NT2/D1 (cell line): Measurements from ENCODE around the gene B3GNT3.

Source experiments
- DNase-seq: peaks from one replicate; pipeline ENCODE4 v3.0.0-alpha.2; 2011; ENCODE audit warnings: low read depth, low spot score
- H3K27me3 ChIP-seq: 2 replicates; pipeline ENCODE4 v1.6.0; 2011; ENCODE audit warnings: mild to moderate bottlenecking; ENCODE audit not compliant: insufficient read length, insufficient read depth
- H3K36me3 ChIP-seq: 2 replicates; pipeline ENCODE4 v1.6.1; 2011; ENCODE audit warnings: mild to moderate bottlenecking, low read length, mixed read lengths; ENCODE audit not compliant: insufficient read depth, insufficient read length
- H3K4me1 ChIP-seq: 2 replicates; pipeline ENCODE4 v1.5.1; 2011; ENCODE audit not compliant: insufficient read depth, insufficient read length
- H3K4me3 ChIP-seq: 2 replicates; pipeline ENCODE4 v1.5.1; 2011; ENCODE audit warnings: low read depth; ENCODE audit not compliant: insufficient read length
- H3K9ac ChIP-seq: 2 replicates; pipeline ENCODE4 v1.6.0; 2011; ENCODE audit warnings: low read depth; ENCODE audit not compliant: insufficient read length
- H3K9me3 ChIP-seq: 2 replicates; pipeline ENCODE4 v1.5.1; 2011; ENCODE audit warnings: mild to moderate bottlenecking, low read length; ENCODE audit not compliant: insufficient read depth
- SUZ12 ChIP-seq: IDR thresholded peaks from 2 replicates; pipeline ENCODE4 v1.6.1; 2011; ENCODE audit not compliant: insufficient read length, insufficient read depth; ENCODE audit errors: extremely low read depth
- YY1 ChIP-seq: IDR thresholded peaks from 2 replicates; pipeline ENCODE4 v1.6.1; 2011; ENCODE audit not compliant: insufficient read length, insufficient read depth
- ZNF274 ChIP-seq: IDR thresholded peaks from 2 replicates; pipeline ENCODE4 v1.6.1; 2011; ENCODE audit warnings: mild to moderate bottlenecking, low read depth, low read length

Gene B3GNT3

GRCh38 chr19:17860331-17860992, 65.5 kb downstream of the B3GNT3 start:
- peak overlapping the region; percentile 100 for H3K4me3 ChIP-seq
- DNase-seq: no peak
- no peaks in the 10 kb centered on the region for H3K27me3 ChIP-seq
- peak overlapping the region; percentile 100 for H3K9ac ChIP-seq
- TF ChIP-seq ZNF274 (no peak), SUZ12 (no peak), YY1 (no peak)
- peaks cover 49% of the 10 kb centered on the region for H3K36me3 ChIP-seq
- no peaks in the 10 kb centered on the region for H3K9me3 ChIP-seq
- peaks cover 19% of the 10 kb centered on the region for H3K4me1 ChIP-seq

DNA sequence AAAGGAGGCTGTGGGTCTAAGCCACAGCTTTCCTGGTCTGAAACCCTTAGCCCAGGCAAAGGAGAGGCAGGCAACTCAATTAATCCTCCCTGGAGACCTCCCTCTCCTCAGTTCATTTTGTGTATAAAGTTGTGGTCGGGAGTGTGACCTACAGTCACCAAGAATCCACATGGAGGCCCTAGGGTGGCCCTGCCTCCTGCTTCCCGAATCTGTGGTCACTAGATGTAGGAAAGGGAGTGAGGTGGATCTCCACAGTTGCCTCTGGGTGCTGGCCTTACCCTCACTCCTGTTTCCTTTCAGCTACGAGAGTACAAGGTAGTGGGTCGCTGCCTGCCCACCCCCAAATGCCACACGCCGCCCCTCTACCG, 66.0 kb downstream of the B3GNT3 start:
- peaks cover 51% of the 10 kb centered on the region for H3K36me3 ChIP-seq
- H3K27me3 ChIP-seq: no peaks in the 10 kb centered on the region
- H3K4me1 ChIP-seq: peaks cover 19% of the 10 kb centered on the region
- no peak for DNase-seq
- H3K9ac ChIP-seq: peak overlapping the region; percentile 100
- no peaks in the 10 kb centered on the region for H3K9me3 ChIP-seq
- TF ChIP-seq YY1 (no peak), SUZ12 (no peak), ZNF274 (no peak)
- peak overlapping the region; percentile 100 for H3K4me3 ChIP-seq

DNA sequence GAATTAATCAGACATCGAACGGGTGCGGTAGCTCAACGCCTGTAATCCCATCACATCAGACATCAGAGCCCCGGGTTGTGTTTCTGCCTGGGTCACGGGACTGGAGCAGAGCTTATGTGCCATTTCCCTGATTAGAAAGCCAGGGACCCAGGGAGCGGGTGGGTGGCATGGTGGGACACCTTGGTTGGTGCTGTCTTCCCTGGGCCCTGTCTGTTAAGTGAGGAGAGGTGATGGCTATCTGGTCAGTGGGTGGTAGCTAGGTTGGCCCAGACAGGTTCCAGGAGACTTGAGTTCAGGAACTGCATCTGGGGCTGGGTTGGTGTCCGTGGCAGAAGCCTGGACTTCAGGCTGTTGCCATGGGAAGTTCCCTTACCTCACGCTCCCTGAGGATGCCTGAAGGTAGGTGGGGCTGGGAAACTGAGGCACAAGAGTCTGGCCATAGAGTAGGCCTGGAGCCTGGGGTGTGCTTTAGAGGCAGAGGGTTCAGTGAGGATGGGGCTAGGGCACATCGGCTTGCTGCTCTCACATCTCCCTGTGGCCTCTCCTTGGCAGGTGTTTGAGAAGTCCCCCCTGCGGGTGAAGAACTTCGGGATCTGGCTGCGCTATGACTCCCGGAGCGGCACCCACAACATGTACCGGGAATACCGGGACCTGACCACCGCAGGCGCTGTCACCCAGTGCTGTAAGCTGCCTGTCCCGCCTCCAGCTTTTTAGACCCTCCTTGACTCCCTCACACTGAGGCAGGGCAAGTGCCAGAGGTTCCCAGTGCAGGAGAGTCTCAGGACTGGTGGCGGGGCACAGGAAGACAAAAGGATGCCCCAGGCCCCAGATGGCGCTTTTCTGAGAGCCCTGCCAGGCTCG, 66.8 kb downstream of the B3GNT3 start:
- peaks cover 51% of the 10 kb centered on the region for H3K36me3 ChIP-seq
- no peak for TF ChIP-seq YY1
- H3K9ac ChIP-seq: peak overlapping the region; percentile 100
- H3K27me3 ChIP-seq: no peaks in the 10 kb centered on the region
- peak overlapping the region; percentile 100 for H3K4me3 ChIP-seq
- DNase-seq: no peak
- peaks cover 19% of the 10 kb centered on the region for H3K4me1 ChIP-seq
- no peaks in the 10 kb centered on the region for H3K9me3 ChIP-seq

DNA sequence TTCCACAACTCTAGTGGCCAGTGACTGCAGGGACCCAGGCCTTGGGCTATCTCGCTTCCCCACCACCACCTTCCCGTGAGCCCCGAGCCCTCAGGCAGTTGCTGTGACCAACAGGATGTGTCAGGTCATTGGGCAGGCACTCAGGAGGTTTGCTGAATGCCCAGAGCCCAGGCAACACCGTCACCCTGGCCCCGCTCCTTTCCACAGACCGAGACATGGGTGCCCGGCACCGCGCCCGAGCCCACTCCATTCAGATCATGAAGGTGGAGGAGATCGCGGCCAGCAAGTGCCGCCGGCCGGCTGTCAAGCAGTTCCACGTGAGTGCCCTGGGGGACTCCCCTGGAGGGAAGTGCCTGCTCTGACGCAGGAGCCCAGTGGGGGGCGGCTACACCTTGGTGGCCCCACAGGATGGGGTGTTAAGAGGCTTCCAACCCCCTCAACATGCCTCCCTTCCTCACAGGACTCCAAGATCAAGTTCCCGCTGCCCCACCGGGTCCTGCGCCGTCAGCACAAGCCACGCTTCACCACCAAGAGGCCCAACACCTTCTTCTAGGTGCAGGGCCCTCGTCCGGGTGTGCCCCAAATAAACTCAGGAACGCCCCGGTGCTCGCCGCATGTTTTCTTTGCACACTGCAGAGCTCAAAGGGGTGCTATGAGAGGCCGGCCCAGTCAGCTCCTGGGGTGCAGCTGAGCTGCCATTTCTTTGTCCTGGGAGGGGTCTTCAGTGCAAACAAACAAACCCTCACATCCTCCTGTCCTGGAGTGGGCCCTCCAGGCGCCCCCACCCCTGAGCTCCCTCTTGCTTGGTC, 68.0 kb downstream of the B3GNT3 start:
- Histone ChIP-seq H3K9me3 (no peaks in the 10 kb centered on the region), H3K4me1 (peaks cover 19% of the 10 kb centered on the region), H3K4me3 (no peak overlapping the region), H3K36me3 (peaks cover 51% of the 10 kb centered on the region), H3K9ac (peak overlapping the region; percentile 62), H3K27me3 (no peaks in the 10 kb centered on the region)
- TF ChIP-seq YY1 (no peak), SUZ12 (no peak), ZNF274 (no peak)
- no peak for DNase-seq
